ENCODE measurements around the gene GGTLC3. TPM values are rescaled to one million over a fixed set of nuclear protein-coding genes. Genes with fewer than 3 reads are reported as not detected.
"Not testable (repeated sequence)": the region's sequence is repeated elsewhere in the genome, so short reads cannot be mapped to it uniquely, and the experiment has no call there.

The GGTLC3 gene
- total and polyA plus RNA-seq, 12 donors = not detected

DNA sequence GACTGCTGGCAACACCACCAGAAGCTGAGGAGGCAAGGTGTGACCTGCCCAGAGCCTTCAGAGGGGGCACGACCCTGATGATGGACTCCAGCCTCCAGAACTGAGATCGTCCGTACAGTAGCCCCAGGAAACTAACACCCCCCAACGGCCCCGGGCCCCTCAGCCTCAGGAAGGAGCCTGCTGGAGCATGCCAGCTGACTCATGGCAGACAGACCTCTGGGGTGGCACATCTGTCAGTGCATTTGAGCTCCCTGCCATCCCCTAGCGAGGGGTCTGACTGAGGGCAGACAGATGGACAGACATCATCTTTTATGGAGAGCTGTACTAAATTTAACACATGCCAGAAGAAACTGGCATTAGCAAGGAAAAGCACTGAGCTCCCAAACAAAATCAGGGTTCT is 22.0 kb upstream of the GGTLC3 start:
- WGBS, 2 donors = 86 to 90% methylated on average over 5 of the region's 6 CpGs
- H3K27me3 ChIP-seq; H3K4me1 ChIP-seq; H3K9me3 ChIP-seq; H3K4me3 ChIP-seq; DNase-seq; H3K36me3 ChIP-seq; H3K27ac ChIP-seq; ATAC-seq; intact Hi-C loops (cut with DNase I): not testable (repeated sequence)

DNA sequence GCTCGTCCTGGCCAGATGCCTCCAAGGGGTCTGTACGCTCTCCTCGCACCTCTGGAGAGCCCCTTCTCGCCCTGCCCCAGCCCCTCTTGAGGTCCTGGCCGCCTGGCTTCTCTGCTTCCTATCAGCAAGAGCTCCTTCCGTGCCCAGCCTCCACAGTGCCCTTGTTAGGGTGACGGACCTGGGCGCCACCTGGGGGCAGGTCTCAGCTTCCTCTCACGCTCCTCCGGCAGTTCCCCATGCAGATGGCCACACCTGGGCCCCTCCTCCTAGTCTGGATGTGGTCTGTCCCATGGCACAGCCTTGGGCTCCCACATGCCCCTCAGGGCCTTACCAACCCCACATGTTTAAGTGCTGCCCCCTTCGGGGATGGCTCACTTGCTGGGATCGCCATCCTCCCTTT is 16.4 kb upstream of the GGTLC3 start:
- H3K4me3 ChIP-seq; H3K27ac ChIP-seq; H3K36me3 ChIP-seq; ATAC-seq; H3K9me3 ChIP-seq; DNase-seq; intact Hi-C loops (cut with DNase I); H3K27me3 ChIP-seq; H3K4me1 ChIP-seq: not testable (repeated sequence)
- WGBS, 2 donors = 100% methylated on average over 1 of the region's 12 CpGs; no CpG with 5 or more reads in 1 of the 2 donors

DNA sequence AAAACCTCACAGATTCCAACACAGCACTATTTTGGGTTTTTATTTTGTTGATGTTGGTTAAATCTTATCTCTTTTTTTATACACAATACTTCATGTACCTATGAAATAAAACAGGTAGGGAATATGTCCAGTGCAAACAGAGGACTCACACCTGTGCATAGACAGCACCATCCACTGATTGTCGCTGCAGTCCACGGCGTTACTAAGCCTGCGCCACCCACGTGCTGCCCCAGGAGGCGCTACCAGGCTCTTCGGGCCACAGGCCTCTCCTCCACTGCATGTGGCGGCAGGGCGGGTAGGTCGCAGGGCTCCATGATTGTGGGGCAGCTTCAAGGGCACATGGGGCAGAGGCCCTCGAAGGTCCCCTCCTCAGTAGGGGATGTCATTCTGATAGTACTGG is 15.7 kb upstream of the GGTLC3 start:
- H3K36me3 ChIP-seq; H3K4me3 ChIP-seq; H3K9me3 ChIP-seq; H3K27ac ChIP-seq; intact Hi-C loops (cut with DNase I); H3K27me3 ChIP-seq; H3K4me1 ChIP-seq; DNase-seq; ATAC-seq: not testable (repeated sequence)
- WGBS, 2 donors = no CpG with 5 or more reads among the region's 11 CpGs

DNA sequence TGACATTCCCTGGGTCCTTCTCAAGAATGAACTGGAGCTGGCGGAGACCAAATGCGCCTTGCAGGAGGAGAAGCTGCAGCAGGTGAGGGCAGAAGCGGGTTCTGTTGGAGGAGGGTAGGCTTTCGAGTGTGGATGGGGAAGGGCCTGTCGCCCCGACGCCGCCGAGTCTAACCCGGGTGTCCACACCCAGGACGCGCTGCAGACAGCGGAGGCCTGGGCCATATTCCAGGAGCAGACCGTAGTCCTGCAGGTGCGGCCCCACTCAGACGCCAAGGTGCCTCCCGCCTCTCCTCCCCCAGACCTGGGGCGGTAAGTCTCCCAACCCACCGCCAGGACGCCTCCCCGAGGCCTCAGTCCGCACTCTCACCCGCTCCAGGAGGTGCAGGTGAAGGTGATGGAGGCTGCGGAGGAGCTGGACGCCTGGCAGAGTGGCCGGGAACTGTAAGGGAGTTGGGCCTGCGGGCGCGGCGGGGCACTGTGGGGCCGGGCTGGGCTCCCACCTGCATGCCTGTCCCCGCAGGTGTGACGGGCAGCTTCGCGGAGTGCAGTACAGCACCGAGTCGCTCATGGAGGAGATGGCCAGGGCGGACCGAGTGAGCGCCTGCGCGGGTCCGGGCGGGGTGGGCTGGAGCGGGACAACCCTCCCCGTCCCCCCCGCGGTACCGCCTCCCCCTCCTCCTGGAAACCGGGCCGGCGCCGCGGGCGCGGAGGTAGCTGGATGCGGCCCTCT is 11.6 kb upstream of the GGTLC3 start:
- H3K9me3 ChIP-seq; H3K27me3 ChIP-seq; H3K27ac ChIP-seq; H3K4me1 ChIP-seq; DNase-seq; intact Hi-C loops (cut with DNase I); H3K36me3 ChIP-seq; H3K4me3 ChIP-seq: not testable (repeated sequence)
- no CpG with 5 or more reads among the region's 57 CpGs for WGBS, 2 donors
- peak in 5 of 8 donors; percentile 3 to 39 (median 34) for ATAC-seq

DNA sequence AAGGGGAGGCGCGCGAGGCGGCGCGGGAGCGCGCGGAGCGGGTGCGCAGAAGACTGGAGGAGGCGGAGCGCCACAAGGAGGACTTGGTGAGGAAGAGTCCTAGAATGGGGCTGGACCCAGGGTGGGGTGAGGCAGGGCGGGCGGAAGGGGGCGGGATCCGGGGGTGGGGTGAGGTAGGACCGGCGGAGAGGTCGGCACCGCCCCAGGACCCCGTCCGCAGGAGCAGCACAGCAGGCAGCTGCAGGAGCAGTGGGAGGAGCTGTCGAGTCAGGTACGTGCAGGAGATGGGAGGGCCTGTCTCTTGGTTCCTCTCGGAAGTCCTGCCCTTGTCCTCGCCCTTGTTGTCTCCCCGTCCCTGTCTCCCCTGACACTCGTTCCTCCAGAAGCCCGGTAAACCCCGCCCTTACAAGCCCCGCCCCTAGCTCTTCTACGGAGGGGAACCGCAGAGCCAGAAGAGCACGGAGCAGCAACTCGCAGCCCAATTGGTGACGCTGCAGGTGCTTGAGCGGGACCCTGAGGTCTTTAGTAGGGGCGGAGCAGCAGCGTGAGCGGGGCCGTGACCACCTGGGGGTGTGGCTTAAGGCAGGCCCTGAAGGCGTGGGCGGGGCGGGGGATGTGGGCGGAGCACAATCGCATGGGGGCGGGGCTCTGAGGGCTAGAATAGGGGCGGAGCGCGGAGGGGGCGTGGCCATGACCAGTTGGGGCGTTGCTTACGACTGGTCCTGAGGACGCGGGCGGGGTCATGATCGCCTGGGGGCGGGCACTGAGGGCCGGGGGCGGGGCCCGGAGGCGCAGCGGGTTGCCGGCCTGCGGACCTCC is 10.8 kb upstream of the GGTLC3 start:
- peak overlapping the region in 1 of 10 donors; percentile 35 for H3K27ac ChIP-seq
- H3K36me3 ChIP-seq; H3K4me1 ChIP-seq; H3K9me3 ChIP-seq; intact Hi-C loops (cut with DNase I); H3K27me3 ChIP-seq: not testable (repeated sequence)
- H3K4me3 ChIP-seq = peak overlapping the region in 7 of 10 donors; percentile 25 to 54 (median 33)
- peak; percentile 73 to 82 for DNase-seq
- 1 to 2% methylated on average over 7 to 21 of the region's 66 CpGs for WGBS, 2 donors
- peak; percentile 94 to 99 (median 98) for ATAC-seq

DNA sequence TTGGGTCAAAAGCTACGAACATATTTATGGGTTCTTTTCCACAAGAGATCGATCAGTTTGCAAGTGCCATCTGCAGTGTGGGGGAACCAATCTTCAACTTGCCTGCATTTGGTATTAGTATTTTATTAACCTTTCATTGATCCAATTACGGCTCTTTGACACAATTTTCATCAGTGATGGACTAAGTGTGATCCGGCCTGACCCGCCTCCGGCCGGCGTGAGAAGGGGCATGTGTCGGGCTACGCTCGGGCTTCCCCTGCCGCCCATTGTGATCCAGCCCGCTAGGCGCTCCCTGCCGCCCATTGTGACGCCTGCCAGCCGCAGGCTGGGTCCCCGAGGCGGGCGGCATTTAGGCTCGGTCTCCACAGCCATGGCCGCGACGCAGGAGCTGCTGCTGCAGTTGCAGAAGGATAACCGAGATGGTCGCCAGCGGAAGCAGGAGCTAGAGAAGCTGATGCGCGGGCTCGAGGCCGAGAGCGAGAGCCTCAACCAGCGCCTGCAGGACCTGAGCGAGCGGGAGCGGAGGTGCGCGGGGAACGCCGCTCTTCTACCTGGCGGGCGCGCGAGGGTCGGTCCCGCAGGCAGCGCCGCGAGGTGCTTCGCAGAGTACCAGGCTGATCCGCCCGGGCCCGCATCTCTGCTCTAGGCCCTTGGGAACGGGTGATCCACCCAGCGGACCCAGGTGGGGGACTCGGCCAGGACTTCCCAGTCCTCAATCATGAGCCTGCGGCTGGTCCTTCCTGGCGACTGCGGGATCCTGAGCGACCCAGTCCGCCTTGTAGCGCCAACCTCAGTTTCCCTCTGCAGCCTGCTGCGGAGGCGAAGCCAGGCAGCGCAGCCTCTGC is 10.0 kb upstream of the GGTLC3 start, which contains the start of gene TMEM191B:
TSS of gene TMEM191B (plus strand) at position 51 of the 845 bp plus-strand sequence. CDS start at position 230, 179 bp downstream.
- H3K4me1 ChIP-seq; H3K27me3 ChIP-seq; DNase-seq; H3K36me3 ChIP-seq; intact Hi-C loops (cut with DNase I); H3K9me3 ChIP-seq: not testable (repeated sequence)
- peak within 1 kb of the TSS in 7 of 10 donors; percentile 25 to 54 (median 33) for H3K4me3 ChIP-seq
- H3K27ac ChIP-seq = peak within 1 kb of the TSS in 1 of 10 donors; percentile 35
- ATAC-seq = peak in 6 of 8 donors; percentile 18 to 51 (median 22)
- no CpG with 5 or more reads among the region's 65 CpGs for WGBS, 2 donors

DNA sequence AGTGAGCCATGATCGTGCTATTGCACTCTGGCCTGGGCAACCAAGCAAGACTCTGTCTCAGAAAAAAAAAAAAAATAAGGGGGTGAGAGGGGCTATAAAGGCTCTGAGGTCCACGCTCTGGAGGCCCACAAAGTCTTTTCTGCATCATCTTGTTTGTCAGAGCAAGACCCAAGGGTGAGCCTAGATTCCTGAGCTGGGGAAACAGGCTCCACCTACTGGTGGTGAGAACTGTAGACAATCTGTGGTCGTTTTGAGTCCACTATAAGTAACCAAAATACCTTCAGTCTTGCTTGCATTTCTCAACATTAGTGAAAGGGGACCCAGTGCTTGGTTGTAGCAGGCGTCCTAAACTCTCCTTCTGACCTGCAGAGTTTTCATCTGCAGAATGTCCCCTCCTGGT is 5.4 kb upstream of the GGTLC3 start:
- intact Hi-C loops (cut with DNase I); H3K27me3 ChIP-seq; DNase-seq; H3K4me3 ChIP-seq; H3K36me3 ChIP-seq; H3K27ac ChIP-seq; H3K9me3 ChIP-seq; H3K4me1 ChIP-seq: not testable (repeated sequence)
- no CpG with 5 or more reads among the region's 4 CpGs for WGBS, 2 donors
- peak in 2 of 8 donors; percentile 41 to 46 for ATAC-seq

DNA sequence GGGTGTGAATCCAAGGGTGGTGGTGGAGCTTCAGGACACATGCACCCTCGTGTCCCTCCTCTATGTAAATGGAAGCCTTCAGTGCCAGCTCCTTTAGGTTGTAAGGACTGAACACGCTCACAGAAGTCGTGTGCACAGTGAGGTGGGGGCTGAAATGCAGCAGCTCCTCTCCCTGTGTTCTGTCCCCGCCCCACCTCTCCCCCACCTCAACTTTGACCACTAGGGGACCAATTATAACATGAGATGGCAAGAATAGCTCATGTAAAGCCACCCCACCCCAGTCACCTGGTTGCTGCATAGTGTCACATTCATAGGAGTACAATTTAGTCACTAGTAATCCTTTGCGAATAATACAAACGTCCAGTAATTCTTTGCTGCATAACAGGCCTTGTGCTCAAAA is 4.8 kb upstream of the GGTLC3 start:
- DNase-seq; H3K27ac ChIP-seq; ATAC-seq; H3K4me3 ChIP-seq; intact Hi-C loops (cut with DNase I); H3K9me3 ChIP-seq; H3K27me3 ChIP-seq; H3K36me3 ChIP-seq; H3K4me1 ChIP-seq: not testable (repeated sequence)
- WGBS, 2 donors = no CpG with 5 or more reads among the region's 6 CpGs

DNA sequence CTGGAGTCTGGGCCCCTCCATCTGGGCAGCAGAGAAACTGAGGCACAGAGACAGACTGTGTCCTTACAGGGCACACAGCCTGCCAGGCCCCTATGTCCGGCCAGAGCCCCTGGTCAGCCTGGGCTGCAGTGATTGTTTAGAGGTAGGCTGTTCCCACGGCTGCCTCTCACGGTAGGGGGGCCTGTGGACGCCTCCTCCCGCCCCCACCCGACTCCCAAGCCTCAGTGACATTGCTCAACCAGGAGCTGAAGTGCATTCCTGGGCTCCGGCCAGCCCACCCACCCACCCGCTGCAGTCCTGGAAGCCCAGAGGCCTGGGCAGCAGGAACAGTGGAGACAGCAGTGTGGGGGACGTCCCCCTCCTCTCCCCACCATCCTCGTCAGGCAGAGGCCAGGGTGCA is 4.5 kb downstream of the GGTLC3 start:
- H3K27ac ChIP-seq; intact Hi-C loops (cut with DNase I); H3K4me3 ChIP-seq; H3K9me3 ChIP-seq; H3K27me3 ChIP-seq; ATAC-seq; H3K36me3 ChIP-seq; DNase-seq; H3K4me1 ChIP-seq: not testable (repeated sequence)
- WGBS, 2 donors = 63 to 70% methylated on average over 4 to 5 of the region's 10 CpGs

DNA sequence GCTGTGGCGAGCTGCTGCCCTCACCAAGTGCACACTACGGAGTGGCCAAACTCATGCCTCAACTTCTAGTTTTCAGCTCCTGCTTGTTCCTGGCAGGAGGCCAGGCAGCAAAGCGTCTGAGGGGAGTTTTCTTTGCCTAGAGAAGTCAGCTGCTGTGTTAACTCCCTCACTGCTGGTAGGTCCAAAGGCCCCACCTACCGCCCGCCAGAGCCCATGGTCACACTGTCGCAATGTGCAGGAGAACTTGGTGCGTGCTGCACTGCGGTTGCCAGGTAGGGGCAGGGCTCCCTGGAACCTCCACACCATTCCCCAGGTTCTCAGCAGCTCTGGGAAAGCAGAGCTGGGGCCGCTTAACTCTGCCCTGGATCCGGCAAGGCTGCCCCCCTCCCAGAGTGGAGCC is 5.6 kb downstream of the GGTLC3 start:
- intact Hi-C loops (cut with DNase I); H3K27me3 ChIP-seq; H3K27ac ChIP-seq; H3K4me3 ChIP-seq; H3K36me3 ChIP-seq; ATAC-seq; H3K9me3 ChIP-seq; H3K4me1 ChIP-seq; DNase-seq: not testable (repeated sequence)
- WGBS, 2 donors = 56% methylated on average over 5 of the region's 10 CpGs
